Endothelial cell of umbilical vein (primary cell): Measurements from ENCODE around the gene CCDC92B. TPM values are rescaled to one million over a fixed set of nuclear protein-coding genes. Genes with fewer than 3 reads are reported as not detected.

Source experiments
- BruUV-seq: library from RNA; stranded (reverse); fragments of 400-500 nt; replicated peaks from 2 replicates; lab custom pipeline; 2021; lab: Mats Ljungman, UMichigan
- CTCF ChIA-PET: fragments of 300-600, 350-600 bp; sonication (Branson Sonifier 250); formaldehyde crosslinking; loops from one replicate; lab custom pipeline; 2021; ENCODE audit warnings: antibody characterized with exemption, inconsistent platforms; lab: Charles Lee
- POLR2A ChIA-PET: fragments of 300-600, 350-600 bp; sonication (Branson Sonifier 250); formaldehyde crosslinking; loops from one replicate; lab custom pipeline; 2021; ENCODE audit warnings: antibody characterized with exemption, inconsistent platforms; lab: Charles Lee
- DNase-seq: peaks from one replicate; pipeline ENCODE4 v3.0.0-alpha.2; 2011; ENCODE audit warnings: low read depth, low spot score
- FAIRE-seq: peaks from 2 replicates; lab custom pipeline; 2011; peaks lifted over from hg19 to GRCh38; lab: Jason Lieb, UNC
- H2AFZ ChIP-seq: 2 replicates; pipeline ENCODE4 v1.6.0; 2012; ENCODE audit warnings: low read depth, low read length, control low read depth, inconsistent platforms
- H3K27ac ChIP-seq: 2 replicates; pipeline ENCODE4 v1.5.1; 2011; ENCODE audit warnings: low read depth, mild to moderate bottlenecking, control low read depth, low read length, moderate library complexity; ENCODE audit not compliant: insufficient read depth
- H3K27me3 ChIP-seq, 2 experiments: 2 replicates each; pipeline versions ENCODE4 v1.6.0 to v1.6.1; 2011; ENCODE audit warnings: low read length in 2 of 2, mixed read lengths in 1 of 2; ENCODE audit not compliant: control insufficient read depth in 2 of 2, insufficient read depth in 2 of 2
- H3K36me3 ChIP-seq, 2 experiments: 2 replicates in 1 of 2; 3 replicates in 1 of 2; pipeline ENCODE4 v1.5.1; 2011; ENCODE audit warnings: low read length in 2 of 2, mild to moderate bottlenecking in 1 of 2, moderate library complexity in 1 of 2; ENCODE audit not compliant: control insufficient read depth in 2 of 2, insufficient read depth in 2 of 2; ENCODE audit errors: extremely low read depth in 1 of 2
- H3K4me1 ChIP-seq: 3 replicates; pipeline ENCODE4 v1.5.1; 2011; ENCODE audit warnings: mild to moderate bottlenecking, low read length; ENCODE audit not compliant: control insufficient read depth, insufficient read depth; ENCODE audit errors: extremely low read depth
- H3K4me2 ChIP-seq: 2 replicates; pipeline ENCODE4 v1.6.1; 2011; ENCODE audit warnings: low read length, control low read depth, mixed read lengths; ENCODE audit not compliant: insufficient read depth
- H3K4me3 ChIP-seq, 3 experiments: fragments of 200-600 bp in 1 of 3; sonication (generic), shearing (Covaris generic) in 1 of 3; replicated peaks in 1 of 3; 2 replicates each; pipeline ENCODE4 v1.5.1; 2011 to 2016; ENCODE audit warnings: control low read depth in 3 of 3, low read length in 3 of 3, mild to moderate bottlenecking in 2 of 3, inconsistent platforms in 1 of 3, low read depth in 1 of 3, moderate library complexity in 1 of 3; ENCODE audit not compliant: insufficient read depth in 1 of 3
- H3K79me2 ChIP-seq: 2 replicates; pipeline ENCODE4 v1.6.0; 2012; ENCODE audit warnings: low read length, inconsistent platforms; ENCODE audit not compliant: control insufficient read depth, insufficient read depth
- H3K9ac ChIP-seq: replicated peaks from 2 replicates; pipeline ENCODE3; 2011; ENCODE audit warnings: low read length, control low read depth; ENCODE audit not compliant: insufficient read depth; ENCODE audit errors: extremely low read depth
- H3K9me1 ChIP-seq: replicated peaks from 3 replicates; pipeline ENCODE4 v1.6.0; 2011; ENCODE audit warnings: mild to moderate bottlenecking, low read length; ENCODE audit not compliant: control insufficient read depth, insufficient read depth; ENCODE audit errors: extremely low read depth
- H3K9me3 ChIP-seq: replicated peaks from 2 replicates; pipeline ENCODE4 v1.5.1; 2012; ENCODE audit warnings: low read length, inconsistent platforms; ENCODE audit not compliant: control insufficient read depth, insufficient read depth
- H4K20me1 ChIP-seq: replicated peaks from 2 replicates; pipeline ENCODE3; 2011; ENCODE audit warnings: mild to moderate bottlenecking, low read length; ENCODE audit not compliant: control insufficient read depth, insufficient read depth; ENCODE audit errors: extremely low read depth
- EZH2 ChIP-seq: IDR thresholded peaks from 2 replicates; pipeline ENCODE4 v1.6.1; 2012; ENCODE audit warnings: borderline replicate concordance, low read depth, mild to moderate bottlenecking, moderate library complexity, low read length, inconsistent platforms; ENCODE audit not compliant: severe bottlenecking
- FOS ChIP-seq: IDR thresholded peaks from 2 replicates; pipeline ENCODE4 v1.6.1; 2011; ENCODE audit warnings: mild to moderate bottlenecking, low read length, moderate library complexity, borderline replicate concordance; ENCODE audit not compliant: insufficient read depth
- GATA2 ChIP-seq: IDR thresholded peaks from 2 replicates; pipeline ENCODE4 v1.7.0; 2011; ENCODE audit warnings: low read depth, mild to moderate bottlenecking, moderate library complexity, mixed read lengths, low read length; ENCODE audit not compliant: insufficient read length, insufficient read depth
- JUN ChIP-seq: IDR thresholded peaks from 2 replicates; pipeline ENCODE4 v1.6.1; 2011; ENCODE audit warnings: borderline replicate concordance, low read depth; ENCODE audit not compliant: insufficient read length, insufficient read depth
- MAX ChIP-seq: IDR thresholded peaks from 2 replicates; pipeline ENCODE4 v1.6.1; 2011; ENCODE audit not compliant: insufficient read depth, insufficient read length
- MYC ChIP-seq: IDR thresholded peaks from one replicate; pipeline ENCODE4 v1.6.1; 2011; ENCODE audit warnings: mild to moderate bottlenecking, low read depth, low read length
- POLR2A ChIP-seq: IDR thresholded peaks from 2 replicates; pipeline ENCODE4 v1.6.1; 2012; ENCODE audit warnings: low read depth, mild to moderate bottlenecking, control low read depth, low read length
- POLR2AphosphoS5 ChIP-seq: IDR thresholded peaks from 2 replicates; pipeline ENCODE4 v1.6.1; 2012; ENCODE audit warnings: low read depth, mild to moderate bottlenecking, control low read depth, low read length, moderate library complexity; ENCODE audit not compliant: insufficient read depth
- dilution Hi-C: fragments of 300-500 bp; cut with MboI; formaldehyde crosslinking; loops from one replicate; pipeline ENCODE4 v1.15.0; 2019; ENCODE audit warnings: low sequenced_read_pairs; ENCODE audit not compliant: extremely low pct_ligation_motif_present
- intact Hi-C: fragments of 100-400 bp; cut with micrococcal nuclease; formaldehyde crosslinking; loops from one replicate; pipeline ENCODE4 v1.10.0; 2022
- polyA plus RNA-seq, 4 experiments: library from polyadenylated mRNA; depleted of rRNA in 3 of 4; stranded (reverse) in 3 of 4; unstranded in 1 of 4; fragments of >200 nt; gene quantifications; 2 replicates each; pipeline versions ENCODE4 v1.2.1 to v1.2.3, GENCODE V29; 2011 to 2012; ENCODE audit warnings: missing spikeins in 1 of 4
- total RNA-seq: library from RNA; stranded (reverse); gene quantifications from 2 replicates; pipeline ENCODE4 v1.2.3, GENCODE V29; 2021
- TF ChIP-seq, protein P1 (sequence below), 2 donors: IDR thresholded peaks; 1 replicate in 1 of 2; 2 replicates in 1 of 2; pipeline ENCODE4 v1.5.1; 2011; ENCODE audit warnings: low read length in 2 of 2, mild to moderate bottlenecking in 2 of 2, moderate library complexity in 2 of 2, control low read depth in 1 of 2, inconsistent platforms in 1 of 2, low read depth in 1 of 2; ENCODE audit not compliant: insufficient read depth in 1 of 2; ENCODE audit errors: extremely low read depth in 1 of 2

Gene CCDC92B
- total and polyA plus RNA-seq, 2 donors (not counting 3 experiments of a cell fraction or from before 2014, with no cell fraction given) = not detected

GRCh38 chr17:2697611-2698162 lies 51.8 kb downstream of the CCDC92B start:
- no peaks in the 10 kb centered on the region for H4K20me1 ChIP-seq
- peaks cover 5 to 30% of the 10 kb centered on the region in 2 experiments for H3K36me3 ChIP-seq
- no peak for FAIRE-seq
- no peaks in the 10 kb centered on the region for H3K9me1 ChIP-seq
- ChIA-PET CTCF (no interaction called here), POLR2A (no interaction called here)
- dilution Hi-C loops (no loop called here), intact Hi-C loops (no loop called here)
- no peak for DNase-seq
- H3K4me2 ChIP-seq = no peak overlapping the region
- H3K4me1 ChIP-seq = no peaks in the 10 kb centered on the region
- no TSS peak for BruUV-seq
- H3K27me3 ChIP-seq = no peaks in the 10 kb centered on the region
- TF ChIP-seq JUN (no peak), FOS (no peak), EZH2 (no peak), GATA2 (no peak), MAX (no peak), POLR2A (no peak), POLR2AphosphoS5 (no peak), MYC (no peak)
- TF ChIP-seq, protein P1, sequence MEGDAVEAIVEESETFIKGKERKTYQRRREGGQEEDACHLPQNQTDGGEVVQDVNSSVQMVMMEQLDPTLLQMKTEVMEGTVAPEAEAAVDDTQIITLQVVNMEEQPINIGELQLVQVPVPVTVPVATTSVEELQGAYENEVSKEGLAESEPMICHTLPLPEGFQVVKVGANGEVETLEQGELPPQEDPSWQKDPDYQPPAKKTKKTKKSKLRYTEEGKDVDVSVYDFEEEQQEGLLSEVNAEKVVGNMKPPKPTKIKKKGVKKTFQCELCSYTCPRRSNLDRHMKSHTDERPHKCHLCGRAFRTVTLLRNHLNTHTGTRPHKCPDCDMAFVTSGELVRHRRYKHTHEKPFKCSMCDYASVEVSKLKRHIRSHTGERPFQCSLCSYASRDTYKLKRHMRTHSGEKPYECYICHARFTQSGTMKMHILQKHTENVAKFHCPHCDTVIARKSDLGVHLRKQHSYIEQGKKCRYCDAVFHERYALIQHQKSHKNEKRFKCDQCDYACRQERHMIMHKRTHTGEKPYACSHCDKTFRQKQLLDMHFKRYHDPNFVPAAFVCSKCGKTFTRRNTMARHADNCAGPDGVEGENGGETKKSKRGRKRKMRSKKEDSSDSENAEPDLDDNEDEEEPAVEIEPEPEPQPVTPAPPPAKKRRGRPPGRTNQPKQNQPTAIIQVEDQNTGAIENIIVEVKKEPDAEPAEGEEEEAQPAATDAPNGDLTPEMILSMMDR (IDR thresholded peaks at IDR 0.05; ENCODE audit: extremely low read depth in 1 of 2, insufficient read depth in 1 of 2, low read depth in 1 of 2, low read length in 2 of 2) = no peak
- no peaks in the 10 kb centered on the region for H3K79me2 ChIP-seq
- no peak overlapping the region for H3K9ac ChIP-seq
- no peak overlapping the region for H3K4me3 ChIP-seq
- no peak overlapping the region for H3K27ac ChIP-seq
- no peaks in the 10 kb centered on the region for H3K9me3 ChIP-seq
- no peak overlapping the region for H2AFZ ChIP-seq
